NCI-H460 (cell line): Measurements from ENCODE around the gene ZNF764. TPM values are rescaled to one million over a fixed set of nuclear protein-coding genes. Genes with fewer than 3 reads are reported as not detected.

Source experiments
- DNase-seq: peaks from one replicate; pipeline ENCODE4 v3.0.0-alpha.2; 2016; ENCODE audit warnings: low read depth; ENCODE audit errors: extremely low read depth
- total RNA-seq: library from RNA; depleted of rRNA; stranded (reverse); fragments of >200 nt; shearing (Covaris generic); gene quantifications from 2 replicates; pipeline ENCODE4 v1.2.3, GENCODE V29; 2014

ZNF764 gene
- total RNA-seq, 1 experiment from 2014 or later, result 7.7 TPM

- DNase-seq, result no peak
Measured at GRCh38 chr16:30570636-30571444, 12.7 kb upstream of the ZNF764 start.

- DNase-seq, result no peak
Measured at GRCh38 chr16:30569746-30570635, 11.8 kb upstream of the ZNF764 start.

GRCh38 chr16:30569281-30569680 is 11.1 kb upstream of the ZNF764 start:
- DNase-seq, result no peak

GRCh38 chr16:30567991-30568638 is 9.9 kb upstream of the ZNF764 start:
- peak; percentile 26 for DNase-seq

GRCh38 chr16:30567160-30567990 is 9.2 kb upstream of the ZNF764 start:
- no peak for DNase-seq

- DNase-seq, result no peak
Measured at GRCh38 chr16:30566531-30566930, 8.4 kb upstream of the ZNF764 start.

- DNase-seq, result no peak
Measured at GRCh38 chr16:30565984-30566383, 7.8 kb upstream of the ZNF764 start.

- no peak for DNase-seq
Measured at GRCh38 chr16:30565526-30565925, 7.4 kb upstream of the ZNF764 start.

GRCh38 chr16:30562021-30562420 is 3.8 kb upstream of the ZNF764 start:
- DNase-seq, result no peak

- no peak for DNase-seq
Measured at GRCh38 chr16:30561089-30561816, 3.1 kb upstream of the ZNF764 start.

GRCh38 chr16:30559690-30560089 is 1.5 kb upstream of the ZNF764 start:
- no peak for DNase-seq

GRCh38 chr16:30558789-30559377 is 709 bp upstream of the ZNF764 start:
- DNase-seq, result no peak

GRCh38 chr16:30557707-30557956 is 542 bp downstream of the ZNF764 start:
- DNase-seq, result no peak

- no peak for DNase-seq
Measured at GRCh38 chr16:30556125-30556473, 2.1 kb downstream of the ZNF764 start.

GRCh38 chr16:30555315-30556124 is 2.7 kb downstream of the ZNF764 start:
- DNase-seq, result no peak

GRCh38 chr16:30554557-30555314 is 3.4 kb downstream of the ZNF764 start:
- no peak for DNase-seq

GRCh38 chr16:30553393-30553899 is 4.7 kb downstream of the ZNF764 start:
- no peak for DNase-seq

- DNase-seq, result no peak
Measured at GRCh38 chr16:30552956-30553355, 5.2 kb downstream of the ZNF764 start.
